Mucosa of rectum (tissue), 2 donors: ENCODE results near the gene TCP11L1.
A peak's percentile ranks its signal among the peaks of the same experiment; 100 is the strongest.

Experiments
- H3K27ac ChIP-seq, 2 donors: one replicate each; pipeline ENCODE4 v1.7.0; 2013; ENCODE audit warnings: inconsistent platforms in 2 of 2, low read depth in 2 of 2, low read length in 2 of 2
- H3K27me3 ChIP-seq, 2 donors: one replicate each; pipeline ENCODE4 v1.7.0; 2013; ENCODE audit warnings: low read length in 2 of 2; ENCODE audit not compliant: control insufficient read depth in 2 of 2, insufficient read depth in 2 of 2
- H3K36me3 ChIP-seq, 2 donors: one replicate each; pipeline ENCODE4 v1.7.0; 2013; ENCODE audit warnings: low read length in 2 of 2; ENCODE audit not compliant: control insufficient read depth in 2 of 2, insufficient read depth in 2 of 2
- H3K4me1 ChIP-seq, 2 donors: one replicate each; pipeline ENCODE4 v1.7.0; 2013; ENCODE audit warnings: low read length in 2 of 2, mild to moderate bottlenecking in 1 of 2; ENCODE audit not compliant: control insufficient read depth in 2 of 2, insufficient read depth in 2 of 2
- H3K4me3 ChIP-seq, 2 donors: one replicate each; pipeline ENCODE4 v1.7.0; 2013; ENCODE audit warnings: low read length in 2 of 2
- H3K9ac ChIP-seq, 2 donors: one replicate each; pipeline ENCODE4 v1.7.0; 2013; ENCODE audit warnings: low read length in 2 of 2, low read depth in 1 of 2, mild to moderate bottlenecking in 1 of 2
- H3K9me3 ChIP-seq, 2 donors: one replicate each; pipeline ENCODE4 v1.7.0; 2013; ENCODE audit warnings: low read length in 2 of 2; ENCODE audit not compliant: control insufficient read depth in 2 of 2
- donor health status: healthy.
- donor health status: Normal muscosa, but diverticular disease.

TCP11L1 gene, protein sequence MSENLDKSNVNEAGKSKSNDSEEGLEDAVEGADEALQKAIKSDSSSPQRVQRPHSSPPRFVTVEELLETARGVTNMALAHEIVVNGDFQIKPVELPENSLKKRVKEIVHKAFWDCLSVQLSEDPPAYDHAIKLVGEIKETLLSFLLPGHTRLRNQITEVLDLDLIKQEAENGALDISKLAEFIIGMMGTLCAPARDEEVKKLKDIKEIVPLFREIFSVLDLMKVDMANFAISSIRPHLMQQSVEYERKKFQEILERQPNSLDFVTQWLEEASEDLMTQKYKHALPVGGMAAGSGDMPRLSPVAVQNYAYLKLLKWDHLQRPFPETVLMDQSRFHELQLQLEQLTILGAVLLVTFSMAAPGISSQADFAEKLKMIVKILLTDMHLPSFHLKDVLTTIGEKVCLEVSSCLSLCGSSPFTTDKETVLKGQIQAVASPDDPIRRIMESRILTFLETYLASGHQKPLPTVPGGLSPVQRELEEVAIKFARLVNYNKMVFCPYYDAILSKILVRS

GRCh38 chr11:33039274-33040032, at the start of gene TCP11L1:
TSS of gene TCP11L1 (plus strand) at chr11:33039572. CDS start at chr11:33043774, 4,202 bp downstream.
- Histone ChIP-seq H3K9ac (peak within 1 kb of the TSS; percentile 89 to 98), H3K4me1 (peaks cover 12 to 15% of the 10 kb centered on the region in 2 donors), H3K9me3 (no peaks in the 10 kb centered on the region), H3K36me3 (peaks cover 8% of the 10 kb centered on the region in 2 donors), H3K27me3 (no peaks in the 10 kb centered on the region), H3K27ac (peak within 1 kb of the TSS; percentile 97 to 98), H3K4me3 (peak within 1 kb of the TSS; percentile 94 to 99)

DNA sequence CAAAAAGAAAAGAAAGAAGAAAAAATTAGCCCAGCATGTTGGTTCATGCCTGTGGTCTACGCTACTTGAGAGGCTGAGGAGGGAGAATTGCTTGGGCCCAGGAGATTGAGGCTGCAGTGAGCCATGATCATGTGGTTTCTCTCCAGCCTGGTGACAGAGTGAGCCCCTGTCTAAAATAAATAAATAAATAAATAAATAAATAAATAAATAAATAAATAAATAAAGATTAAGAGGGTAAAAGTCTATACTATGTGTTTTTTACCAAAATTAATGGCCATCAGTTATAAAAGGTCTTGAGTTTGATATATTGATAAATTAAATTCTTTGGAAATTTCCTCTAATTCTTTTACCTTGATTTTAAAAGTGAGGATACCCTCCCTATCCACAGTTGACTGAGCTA, 48.9 kb upstream of the TCP11L1 start:
- no peak overlapping the region for H3K27ac ChIP-seq
- H3K27me3 ChIP-seq: no peaks in the 10 kb centered on the region
- H3K4me3 ChIP-seq: no peak overlapping the region
- H3K9ac ChIP-seq: no peak overlapping the region
- peaks cover 0 to 4% of the 10 kb centered on the region in 2 donors for H3K4me1 ChIP-seq
- H3K9me3 ChIP-seq: peaks cover 0 to 2% of the 10 kb centered on the region in 2 donors
- H3K36me3 ChIP-seq: no peaks in the 10 kb centered on the region

GRCh38 chr11:32991427-32991826, 47.9 kb upstream of the TCP11L1 start:
- Histone ChIP-seq H3K9ac (no peak overlapping the region), H3K9me3 (peaks cover 0 to 2% of the 10 kb centered on the region in 2 donors), H3K27me3 (no peaks in the 10 kb centered on the region), H3K4me1 (peaks cover 0 to 4% of the 10 kb centered on the region in 2 donors), H3K27ac (no peak overlapping the region), H3K4me3 (no peak overlapping the region), H3K36me3 (no peaks in the 10 kb centered on the region)

- H3K4me1 ChIP-seq: peaks cover 0 to 4% of the 10 kb centered on the region in 2 donors
- no peak overlapping the region for H3K9ac ChIP-seq
- peaks cover 0 to 2% of the 10 kb centered on the region in 2 donors for H3K9me3 ChIP-seq
- H3K4me3 ChIP-seq: no peak overlapping the region
- no peak overlapping the region for H3K27ac ChIP-seq
- no peaks in the 10 kb centered on the region for H3K27me3 ChIP-seq
- H3K36me3 ChIP-seq: no peaks in the 10 kb centered on the region
Measured at GRCh38 chr11:32991898-32992297, 47.5 kb upstream of the TCP11L1 start.

GRCh38 chr11:33000181-33000580, 39.2 kb upstream of the TCP11L1 start:
- Histone ChIP-seq H3K4me3 (no peak overlapping the region), H3K27ac (no peak overlapping the region), H3K9me3 (no peaks in the 10 kb centered on the region), H3K4me1 (no peaks in the 10 kb centered on the region), H3K36me3 (no peaks in the 10 kb centered on the region), H3K27me3 (no peaks in the 10 kb centered on the region), H3K9ac (no peak overlapping the region)

DNA sequence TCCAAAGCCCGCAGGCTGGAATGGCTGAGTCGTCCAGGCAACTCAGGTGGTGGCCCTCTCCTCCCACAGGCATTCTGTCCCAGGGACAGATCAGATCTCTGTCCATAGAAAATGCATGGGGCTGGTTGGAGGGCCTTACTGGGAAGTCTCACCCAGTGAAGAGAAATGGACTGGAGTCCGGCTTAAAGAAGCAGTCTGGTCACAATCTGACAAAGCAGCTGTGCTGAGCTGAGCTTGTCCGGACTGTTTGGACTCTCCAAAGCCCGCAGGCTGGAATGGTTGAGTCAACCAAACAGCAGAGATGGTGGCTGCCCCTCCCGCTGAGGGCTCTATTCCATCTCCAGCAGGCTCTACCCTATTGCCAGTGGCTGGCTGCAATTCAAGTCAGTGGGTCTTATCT, 38.1 kb upstream of the TCP11L1 start:
- Histone ChIP-seq H3K27ac (no peak overlapping the region), H3K4me3 (no peak overlapping the region), H3K27me3 (no peaks in the 10 kb centered on the region), H3K9ac (no peak overlapping the region), H3K4me1 (no peaks in the 10 kb centered on the region), H3K36me3 (no peaks in the 10 kb centered on the region), H3K9me3 (no peaks in the 10 kb centered on the region)

GRCh38 chr11:33001751-33002542, 37.4 kb upstream of the TCP11L1 start:
- Histone ChIP-seq H3K36me3 (no peaks in the 10 kb centered on the region), H3K27ac (no peak overlapping the region)

GRCh38 chr11:33005175-33005574, 34.2 kb upstream of the TCP11L1 start:
- Histone ChIP-seq H3K9ac (no peak overlapping the region), H3K27me3 (no peaks in the 10 kb centered on the region), H3K36me3 (no peaks in the 10 kb centered on the region), H3K27ac (no peak overlapping the region), H3K4me1 (no peaks in the 10 kb centered on the region), H3K9me3 (no peaks in the 10 kb centered on the region), H3K4me3 (no peak overlapping the region)

More at GRCh38 chr11:33001751-33002542, 37.4 kb upstream of the TCP11L1 start:
- H3K4me3 ChIP-seq: no peak overlapping the region
- H3K27me3 ChIP-seq: no peaks in the 10 kb centered on the region
- no peaks in the 10 kb centered on the region for H3K9me3 ChIP-seq
- no peaks in the 10 kb centered on the region for H3K4me1 ChIP-seq
- no peak overlapping the region for H3K9ac ChIP-seq

DNA sequence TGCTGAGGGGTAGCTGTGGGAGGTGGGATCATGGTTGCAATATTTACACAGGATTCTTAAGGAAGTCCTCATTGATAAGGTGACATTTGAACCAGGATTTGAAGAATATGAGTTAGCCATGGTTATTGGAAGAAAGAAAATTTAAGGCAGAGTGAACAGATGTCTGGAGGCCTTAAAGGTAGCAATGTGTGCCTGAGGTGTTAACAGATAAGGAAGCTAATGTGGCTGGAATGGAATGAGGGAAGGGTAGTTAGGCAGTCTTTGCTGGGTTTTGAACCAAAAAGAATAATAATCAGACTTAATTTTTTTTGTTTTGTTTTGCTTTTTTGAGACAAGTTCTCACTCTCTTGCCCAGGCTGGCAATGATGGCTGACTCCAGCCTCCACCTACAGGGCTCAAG, 33.4 kb upstream of the TCP11L1 start:
- Histone ChIP-seq H3K36me3 (no peaks in the 10 kb centered on the region), H3K4me3 (no peak overlapping the region), H3K9ac (no peak overlapping the region), H3K27me3 (no peaks in the 10 kb centered on the region), H3K9me3 (no peaks in the 10 kb centered on the region), H3K4me1 (no peaks in the 10 kb centered on the region), H3K27ac (no peak overlapping the region)
